Measurements from ENCODE around the gene VAV1.

- TF ChIP-seq CTCF (IDR thresholded peaks at IDR 0.05) (no peak), POLR2A (IDR thresholded peaks at IDR 0.05) (no peak)
These were observed 104.2 kb downstream of the VAV1 start for GRCh38 chr19:6876748-6877147.

All from tibial nerve (tissue), 3 donors.